ENCODE measurements around the gene TXNL4A. TPM values are rescaled to one million over a fixed set of nuclear protein-coding genes. Genes with fewer than 3 reads are reported as not detected.

Gene TXNL4A
- total RNA-seq, 1 experiment from 2014 or later: 416 TPM

GRCh38 chr18:80034068-80034851, 45.9 kb upstream of the TXNL4A start, which contains the start of gene RBFA:
TSS of gene RBFA (plus strand) at chr18:80034434. CDS start at chr18:80034496, 62 bp downstream.
- intact Hi-C loops (cut with micrococcal nuclease; ENCODE audit: unreplicated experiment) (loop anchor here (10.0 kb wide), 1 partner anchor 121 kb away; no protein-coding TSS in a partner anchor), in situ Hi-C loops (cut with HindIII; ENCODE audit: low pct_unique_long_range_greater_than_20kb, low sequenced_read_pairs) (no loop called here)
- Histone ChIP-seq H3K4me3 (ENCODE audit: low read depth in 2 of 2, low read length in 2 of 2) (peak within 1 kb of the TSS; percentile 73 to 85), H3K27me3 (ENCODE audit: control insufficient read depth, insufficient read depth, low read length) (no peaks in the 10 kb centered on the region), H3K4me1 (ENCODE audit: control insufficient read depth, insufficient read depth, low read length) (peaks cover 10% of the 10 kb centered on the region), H3K9me3 (ENCODE audit: control insufficient read depth, insufficient read depth, low read depth, low read length) (no peaks in the 10 kb centered on the region), H3K36me3 (ENCODE audit: control insufficient read depth, insufficient read depth, low read length) (no peaks in the 10 kb centered on the region; the same call in none of the 2 replicates), H3K27ac (ENCODE audit: low read length) (peak within 1 kb of the TSS; percentile 91)
- no TSS peak for BruUV-seq (replicated peaks)
- DNase-seq (ENCODE audit: low read depth, low spot score) (peak; percentile 91), ATAC-seq (peak; percentile 90)
- TF ChIP-seq POLR2AphosphoS5 (IDR thresholded peaks at IDR 0.05; ENCODE audit: low read depth, low read length): peak; percentile 96
- no peak for TF ChIP-seq CTCF (IDR thresholded peaks at IDR 0.05)
- TF ChIP-seq SIN3A (IDR thresholded peaks at IDR 0.05; ENCODE audit: borderline replicate concordance, insufficient read depth, low read depth, low read length): peak; percentile 99
- peak in 1 of 2 experiments; percentile 54; a peak in 1 of 4 replicates for TF ChIP-seq REST (IDR thresholded peaks at IDR 0.05; ENCODE audit: insufficient read depth in 1 of 2, low read depth in 2 of 2, low read length in 1 of 2)
- TF ChIP-seq TCF7L2 (IDR thresholded peaks at IDR 0.05; ENCODE audit: low read depth, low read length): 0 out of 2 replicates have a peak, but pooled peaks have one; percentile 28
- ChIA-PET CTCF (interaction anchor here (0.6 to 0.9 kb wide), 7 partner anchors 8 to 885 kb away, joined by 3 to 12 read pairs (median 3); no protein-coding TSS in a partner anchor), POLR2A (interaction anchor here (0.6 to 1.6 kb wide), 9 partner anchors 15 to 639 kb away, joined by 3 to 11 read pairs (median 4); partner anchors contain the start of gene ADNP2)

- ChIA-PET POLR2A (interaction anchor here (0.6 to 1.6 kb wide), 7 partner anchors 44 to 114 kb away, joined by 3 to 11 read pairs (median 4); partner anchors contain the start of gene ADNP2), CTCF (interaction anchor here (0.6 to 0.9 kb wide), 5 partner anchors 9 to 223 kb away, joined by 3 to 12 read pairs (median 3); no protein-coding TSS in a partner anchor)
- TF ChIP-seq TCF7L2 (IDR thresholded peaks at IDR 0.05; ENCODE audit: low read depth, low read length) (no peak), CTCF (IDR thresholded peaks at IDR 0.05) (no peak), SIN3A (IDR thresholded peaks at IDR 0.05; ENCODE audit: borderline replicate concordance, insufficient read depth, low read depth, low read length) (peak; percentile 87), POLR2AphosphoS5 (IDR thresholded peaks at IDR 0.05; ENCODE audit: low read depth, low read length) (peak; percentile 70; the same call in 1 of the 2 replicates), REST (IDR thresholded peaks at IDR 0.05; ENCODE audit: insufficient read depth in 1 of 2, low read depth in 2 of 2, low read length in 1 of 2) (no peak)
- Histone ChIP-seq H3K27ac (ENCODE audit: low read length) (peak overlapping the region; percentile 82), H3K27me3 (ENCODE audit: control insufficient read depth, insufficient read depth, low read length) (no peaks in the 10 kb centered on the region), H3K4me1 (ENCODE audit: control insufficient read depth, insufficient read depth, low read length) (peaks cover 10% of the 10 kb centered on the region), H3K36me3 (ENCODE audit: control insufficient read depth, insufficient read depth, low read length) (no peaks in the 10 kb centered on the region; the same call in none of the 2 replicates), H3K4me3 (ENCODE audit: low read depth in 2 of 2, low read length in 2 of 2) (peak overlapping the region; percentile 72 to 82), H3K9me3 (ENCODE audit: control insufficient read depth, insufficient read depth, low read depth, low read length) (no peaks in the 10 kb centered on the region)
- DNase-seq (ENCODE audit: low read depth, low spot score): no peak
- in situ Hi-C loops (cut with HindIII; ENCODE audit: low pct_unique_long_range_greater_than_20kb, low sequenced_read_pairs): no loop called here
- peak; percentile 89 for ATAC-seq
- intact Hi-C loops (cut with micrococcal nuclease; ENCODE audit: unreplicated experiment): loop anchor here (10.0 kb wide), 1 partner anchor 121 kb away; no protein-coding TSS in a partner anchor
- BruUV-seq (replicated peaks): no TSS peak
These were observed 45.1 kb upstream of the TXNL4A start for GRCh38 chr18:80033181-80034067.
